Ascending aorta (tissue), 2 donors: ENCODE data around the gene E2F2. TPM values are rescaled to one million over a fixed set of nuclear protein-coding genes. Genes with fewer than 3 reads are reported as not detected.

Experiments used
- DNase-seq, 2 donors: peaks; one replicate each; pipeline ENCODE4 v3.0.0-alpha.2; 2019; ENCODE audit warnings: low spot score in 2 of 2
- H3K27ac ChIP-seq, 2 donors: fragments of 200-600 bp; sonication (generic); one replicate each; pipeline ENCODE4 v1.5.1; 2016 to 2017; ENCODE audit warnings: mild to moderate bottlenecking in 1 of 2
- H3K27me3 ChIP-seq: fragments of 200-600 bp; sonication (generic); one replicate; pipeline ENCODE4 v1.5.1; 2017
- H3K36me3 ChIP-seq, 2 donors: fragments of 200-600 bp; sonication (generic); one replicate each; pipeline ENCODE4 v1.5.1; 2016
- H3K4me1 ChIP-seq, 2 donors: fragments of 200-600 bp; sonication (generic); one replicate each; pipeline ENCODE4 v1.5.1; 2016 to 2017; ENCODE audit warnings: mild to moderate bottlenecking in 1 of 2
- H3K4me3 ChIP-seq, 2 donors: fragments of 200-600 bp; sonication (generic); one replicate each; pipeline ENCODE4 v1.5.1; 2016 to 2017; ENCODE audit warnings: mild to moderate bottlenecking in 1 of 2
- H3K9me3 ChIP-seq, 2 donors: fragments of 200-600 bp; sonication (generic); one replicate each; pipeline ENCODE4 v1.5.1; 2016
- CTCF ChIP-seq, 3 experiments: fragments of 200-600 bp in 2 of 3; fragments of 450-650 bp in 1 of 3; sonication (generic) in 2 of 3; IDR thresholded peaks; one replicate each; pipeline ENCODE4 v1.5.1; 2016 to 2019; ENCODE audit warnings: antibody characterized with exemption in 3 of 3, mild to moderate bottlenecking in 1 of 3, moderate library complexity in 1 of 3
- intact Hi-C: fragments of 100-400 bp; cut with DNase I; formaldehyde crosslinking; loops from one replicate; pipeline ENCODE4 v1.15.1; 2023
- total RNA-seq: library from RNA; depleted of rRNA; stranded (reverse); fragments of >200 nt; gene quantifications from one replicate; pipeline ENCODE4 v1.1.0, GENCODE V29; 2016

The E2F2 gene
- total RNA-seq, 1 donor from 2014 or later, result not detected

GRCh38 chr1:23485002-23485332, 46.1 kb downstream of the E2F2 start:
- H3K4me3 ChIP-seq, result peak overlapping the region; percentile 87 to 96
- H3K36me3 ChIP-seq, result no peaks in the 10 kb centered on the region
- TF ChIP-seq CTCF (IDR thresholded peaks at IDR 0.05), result no peak
- no peak for DNase-seq
- no peaks in the 10 kb centered on the region for H3K27me3 ChIP-seq
- H3K4me1 ChIP-seq, result peaks cover 5 to 13% of the 10 kb centered on the region in 2 donors
- peak overlapping the region; percentile 88 to 89 for H3K27ac ChIP-seq
- no peaks in the 10 kb centered on the region for H3K9me3 ChIP-seq
- intact Hi-C loops, result loop anchor here (2.0 kb wide), 1 partner anchor 46 kb away; the partner anchor contains the start of gene E2F2

- Histone ChIP-seq H3K4me3 (peak overlapping the region; percentile 87 to 96), H3K27ac (peak overlapping the region; percentile 88 to 89), H3K27me3 (no peaks in the 10 kb centered on the region), H3K9me3 (no peaks in the 10 kb centered on the region), H3K4me1 (peaks cover 5 to 13% of the 10 kb centered on the region in 2 donors), H3K36me3 (no peaks in the 10 kb centered on the region)
- peak; percentile 67 to 96 for DNase-seq
- intact Hi-C loops, result loop anchor here (1.0 to 5.0 kb wide), 6 partner anchors 46 to 498 kb away; partner anchors contain the start of genes E2F2, HNRNPR, SRSF10 and TCEA3
- TF ChIP-seq CTCF (IDR thresholded peaks at IDR 0.05), result no peak
Measured at GRCh38 chr1:23484253-23485001, 46.6 kb downstream of the E2F2 start.

- Histone ChIP-seq H3K9me3 (no peaks in the 10 kb centered on the region), H3K27me3 (no peaks in the 10 kb centered on the region), H3K27ac (peak within 1 kb of the TSS; percentile 88 to 89), H3K36me3 (no peaks in the 10 kb centered on the region), H3K4me1 (peaks cover 5 to 19% of the 10 kb centered on the region in 2 donors), H3K4me3 (peak within 1 kb of the TSS; percentile 87 to 96)
- TF ChIP-seq CTCF (IDR thresholded peaks at IDR 0.05), result peak in 1 of 3 experiments; percentile 16
- no peak for DNase-seq
- intact Hi-C loops, result loop anchor here (1.0 to 5.0 kb wide), 6 partner anchors 47 to 499 kb away; partner anchors contain the start of genes E2F2, HNRNPR, SRSF10 and TCEA3
Measured at GRCh38 chr1:23483321-23484252, 47.4 kb downstream of the E2F2 start, which contains the start of gene ASAP3. Gene ASAP3 (minus strand): TSS chr1:23484179. CDS start chr1:23484133, 46 bp downstream.

- H3K4me3 ChIP-seq, result no peak overlapping the region
Measured at GRCh38 chr1:23481904-23482303, 49.1 kb downstream of the E2F2 start.

More at GRCh38 chr1:23481904-23482303, 49.1 kb downstream of the E2F2 start:
- no peak overlapping the region for H3K27ac ChIP-seq
- no peak for DNase-seq
- intact Hi-C loops, result loop anchor here (5.0 kb wide), 3 partner anchors 60 to 500 kb away; partner anchors contain the start of genes SRSF10 and TCEA3
- no peak for TF ChIP-seq CTCF (IDR thresholded peaks at IDR 0.05)
- H3K27me3 ChIP-seq, result no peaks in the 10 kb centered on the region
- H3K9me3 ChIP-seq, result no peaks in the 10 kb centered on the region
- peaks cover 5 to 19% of the 10 kb centered on the region in 2 donors for H3K4me1 ChIP-seq
- no peaks in the 10 kb centered on the region for H3K36me3 ChIP-seq
